ENCODE data around the gene FKBP5.

- TF ChIP-seq CTCF (IDR thresholded peaks at IDR 0.05) (no peak), EZH2 (IDR thresholded peaks at IDR 0.05; ENCODE audit: borderline replicate concordance, insufficient read depth, low read depth, low read length, poor library complexity, severe bottlenecking) (no peak)
Observed at GRCh38 chr6:35681298-35681697, 7.4 kb downstream of the FKBP5 start.

All from B cell (primary cell).